ENCODE data around the gene CAPRIN1.

Gene CAPRIN1

DNA sequence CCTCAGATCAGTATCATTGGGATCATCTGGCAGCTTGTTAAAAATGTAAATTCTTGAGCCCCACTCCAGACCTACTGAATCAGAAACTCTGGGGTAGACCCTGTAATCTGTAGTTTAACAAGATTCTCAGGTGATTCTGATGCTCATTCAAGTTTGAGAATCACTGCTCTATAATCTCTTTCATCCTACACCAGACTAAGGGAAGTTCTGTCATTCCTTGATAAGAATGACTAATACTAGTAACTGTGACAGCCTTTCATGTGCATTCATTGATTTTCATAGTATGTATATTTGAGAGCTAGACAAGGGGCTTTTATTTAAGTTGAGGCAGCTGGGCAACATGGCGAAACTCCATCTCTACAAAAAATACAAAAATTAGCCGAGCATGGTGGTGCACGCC is 83.9 kb downstream of the CAPRIN1 start:
- H3K4me3 ChIP-seq (ENCODE audit: low read depth, low read length): no peak overlapping the region
- TF ChIP-seq, protein P1, sequence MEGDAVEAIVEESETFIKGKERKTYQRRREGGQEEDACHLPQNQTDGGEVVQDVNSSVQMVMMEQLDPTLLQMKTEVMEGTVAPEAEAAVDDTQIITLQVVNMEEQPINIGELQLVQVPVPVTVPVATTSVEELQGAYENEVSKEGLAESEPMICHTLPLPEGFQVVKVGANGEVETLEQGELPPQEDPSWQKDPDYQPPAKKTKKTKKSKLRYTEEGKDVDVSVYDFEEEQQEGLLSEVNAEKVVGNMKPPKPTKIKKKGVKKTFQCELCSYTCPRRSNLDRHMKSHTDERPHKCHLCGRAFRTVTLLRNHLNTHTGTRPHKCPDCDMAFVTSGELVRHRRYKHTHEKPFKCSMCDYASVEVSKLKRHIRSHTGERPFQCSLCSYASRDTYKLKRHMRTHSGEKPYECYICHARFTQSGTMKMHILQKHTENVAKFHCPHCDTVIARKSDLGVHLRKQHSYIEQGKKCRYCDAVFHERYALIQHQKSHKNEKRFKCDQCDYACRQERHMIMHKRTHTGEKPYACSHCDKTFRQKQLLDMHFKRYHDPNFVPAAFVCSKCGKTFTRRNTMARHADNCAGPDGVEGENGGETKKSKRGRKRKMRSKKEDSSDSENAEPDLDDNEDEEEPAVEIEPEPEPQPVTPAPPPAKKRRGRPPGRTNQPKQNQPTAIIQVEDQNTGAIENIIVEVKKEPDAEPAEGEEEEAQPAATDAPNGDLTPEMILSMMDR (IDR thresholded peaks at IDR 0.05; ENCODE audit: low read depth, low read length): no peak

DNA sequence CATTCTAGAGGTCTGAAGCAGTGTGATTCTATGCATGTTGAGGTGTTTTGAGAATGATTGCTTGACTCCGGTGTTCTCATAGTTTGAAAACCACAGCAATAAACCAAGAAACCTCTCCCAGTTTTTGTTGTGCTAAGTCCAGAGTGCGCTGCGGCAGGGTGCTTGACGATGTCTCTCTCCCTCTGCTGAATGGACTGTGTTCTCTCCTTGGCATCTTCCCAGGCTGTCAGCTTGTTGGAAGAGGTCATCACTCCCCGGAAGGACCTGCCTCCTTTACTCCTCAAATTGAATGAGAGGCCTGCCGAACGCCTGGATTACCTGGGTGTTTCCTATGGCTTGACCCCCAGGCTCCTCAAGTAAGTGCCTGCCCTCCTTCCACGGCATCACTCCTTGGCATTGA is 84.9 kb downstream of the CAPRIN1 start:
- H3K4me3 ChIP-seq (ENCODE audit: low read depth, low read length): no peak overlapping the region

DNA sequence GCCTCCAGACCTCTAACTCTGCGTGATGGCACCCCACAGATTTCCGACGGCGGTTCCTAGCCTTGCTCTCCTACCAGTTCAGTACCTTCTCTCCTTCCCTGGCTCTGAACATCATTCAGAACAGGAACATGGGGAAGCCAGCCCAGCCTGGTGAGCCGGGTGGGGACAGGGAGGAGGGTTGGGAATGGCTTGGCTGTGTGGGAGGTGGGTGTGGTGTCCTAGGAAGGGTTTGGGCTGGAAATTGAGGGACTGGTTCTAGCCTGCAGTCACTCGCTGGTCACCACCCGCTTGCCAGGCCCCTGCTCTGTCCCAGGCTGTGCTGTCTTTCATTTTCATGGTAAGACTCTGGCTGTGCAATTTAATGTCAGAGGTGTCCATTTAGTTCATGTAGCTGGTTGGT is 87.8 kb downstream of the CAPRIN1 start:
- no peak overlapping the region for H3K4me3 ChIP-seq (ENCODE audit: low read depth, low read length)
- TF ChIP-seq, protein P1 (IDR thresholded peaks at IDR 0.05; ENCODE audit: low read depth, low read length): no peak

More for the DNA sequence above, 84.9 kb downstream of the CAPRIN1 start:
- TF ChIP-seq, protein P1 (IDR thresholded peaks at IDR 0.05; ENCODE audit: low read depth, low read length): no peak

DNA sequence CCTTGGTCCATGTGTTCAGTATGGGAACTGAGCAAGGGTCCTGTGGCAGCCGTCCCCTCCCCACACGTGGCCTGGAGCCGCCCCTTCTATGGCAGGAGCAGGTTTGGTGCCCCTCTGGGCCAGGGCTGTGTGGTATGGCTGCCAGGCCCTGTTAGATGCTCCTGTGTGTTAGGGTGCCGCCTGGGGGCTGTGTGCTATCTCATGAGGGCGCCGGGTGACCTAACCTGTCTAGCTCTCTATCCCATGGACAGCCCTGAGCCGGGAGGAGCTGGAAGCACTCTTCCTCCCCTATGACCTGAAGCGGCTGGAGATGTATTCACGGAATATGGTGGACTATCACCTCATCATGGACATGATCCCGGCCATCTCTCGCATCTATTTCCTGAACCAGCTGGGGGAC is 88.6 kb downstream of the CAPRIN1 start:
- no peak overlapping the region for H3K4me3 ChIP-seq (ENCODE audit: low read depth, low read length)
- TF ChIP-seq, protein P1 (IDR thresholded peaks at IDR 0.05; ENCODE audit: low read depth, low read length): no peak

DNA sequence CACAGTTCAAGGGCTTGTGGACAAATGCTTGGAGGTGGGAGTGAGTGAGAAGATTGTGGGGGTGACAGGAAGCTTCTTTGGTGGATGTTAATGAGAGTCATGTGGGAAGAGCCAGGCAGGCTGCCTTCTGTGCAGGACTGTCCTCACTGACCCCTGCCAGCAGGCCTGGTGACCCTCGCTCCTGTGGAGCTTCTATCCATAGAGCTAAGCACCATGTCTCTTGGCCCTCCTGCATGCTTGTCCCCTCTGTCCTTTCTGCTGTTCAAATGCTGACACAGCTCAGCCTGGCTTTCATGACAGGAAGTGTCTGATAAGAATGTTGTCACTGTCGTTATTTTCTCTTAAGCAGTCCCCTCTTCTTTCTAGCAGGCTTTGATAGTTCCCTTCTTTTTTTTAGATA is 91.5 kb downstream of the CAPRIN1 start:
- H3K4me3 ChIP-seq (ENCODE audit: low read depth, low read length): no peak overlapping the region
- TF ChIP-seq, protein P1 (IDR thresholded peaks at IDR 0.05; ENCODE audit: low read depth, low read length): no peak

DNA sequence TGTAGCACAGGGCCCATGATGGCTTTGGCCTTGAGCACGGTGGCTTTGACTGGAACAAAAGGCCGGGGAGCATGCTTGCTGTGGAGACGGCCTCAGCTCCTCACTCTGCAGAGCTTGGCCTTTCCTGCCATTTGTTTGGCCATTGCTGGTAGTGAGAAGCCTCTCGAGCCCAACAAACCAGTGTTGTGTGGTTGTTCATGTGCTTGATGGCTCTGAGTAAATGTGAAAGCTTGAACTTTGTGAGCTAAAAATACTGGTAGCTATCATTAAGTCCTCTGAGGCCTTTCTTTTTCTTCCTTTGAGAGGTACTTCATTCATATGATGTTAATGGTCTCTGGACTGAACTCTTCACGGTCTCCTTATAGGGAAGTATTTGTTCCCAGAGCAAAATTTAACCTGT is 93.5 kb downstream of the CAPRIN1 start:
- TF ChIP-seq, protein P1 (IDR thresholded peaks at IDR 0.05; ENCODE audit: low read depth, low read length): no peak
- no peak overlapping the region for H3K4me3 ChIP-seq (ENCODE audit: low read depth, low read length)

DNA sequence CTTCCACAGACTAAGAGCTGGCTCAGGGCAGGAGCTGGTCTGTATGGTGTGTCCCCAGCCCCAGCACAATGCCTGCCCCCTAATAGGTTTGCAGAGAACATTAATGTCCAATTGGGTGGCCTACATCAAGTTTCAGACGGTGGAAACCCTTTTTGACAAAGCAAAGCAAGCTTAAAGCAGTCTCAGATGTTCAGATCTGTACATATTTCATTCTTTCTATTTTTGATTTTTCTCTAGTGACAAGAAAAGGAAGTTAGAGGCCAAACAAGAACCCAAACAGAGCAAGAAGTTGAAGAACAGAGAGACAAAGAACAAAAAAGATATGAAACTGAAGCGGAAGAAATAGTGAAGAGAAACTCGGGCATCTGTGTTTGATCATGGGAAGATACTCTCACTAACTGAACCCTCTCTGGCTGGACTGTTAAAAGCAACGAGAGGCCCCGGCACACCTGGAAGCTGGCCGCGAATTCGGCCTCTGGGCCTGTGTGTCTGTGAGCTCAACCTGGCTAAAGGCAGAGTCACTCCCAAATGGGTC is 94.4 kb downstream of the CAPRIN1 start:
- TF ChIP-seq, protein P1 (IDR thresholded peaks at IDR 0.05; ENCODE audit: low read depth, low read length): no peak
- no peak overlapping the region for H3K4me3 ChIP-seq (ENCODE audit: low read depth, low read length)
